Cardiac muscle cell (in vitro differentiated cells and primary cell): ENCODE measurements around the gene TXNRD2. TPM values are rescaled to one million over a fixed set of nuclear protein-coding genes. Genes with fewer than 3 reads are reported as not detected.

Source experiments
- DNase-seq, 2 donors: peaks; one replicate each; pipeline versions ENCODE4 v3.0.0 to v3.0.0-alpha.2; 2010 to 2017; ENCODE audit warnings: low read depth in 1 of 2, low spot score in 1 of 2
- H3K27ac ChIP-seq: fragments of 200-600 bp; sonication (generic); 2 replicates; pipeline ENCODE4 v1.5.1; 2016
- H3K27me3 ChIP-seq: fragments of 200-600 bp; sonication (generic); 2 replicates; pipeline ENCODE4 v1.6.0; 2016; ENCODE audit warnings: control low read depth
- H3K36me3 ChIP-seq: fragments of 200-600 bp; sonication (generic); 2 replicates; pipeline ENCODE4 v1.5.1; 2016; ENCODE audit warnings: control low read depth
- H3K4me1 ChIP-seq: fragments of 200-600 bp; sonication (generic); 2 replicates; pipeline ENCODE4 v1.8.1; 2017; ENCODE audit warnings: low read depth, mild to moderate bottlenecking, mixed run types
- H3K4me3 ChIP-seq: fragments of 200-600 bp; sonication (generic); 2 replicates; pipeline ENCODE4 v1.5.1; 2016; ENCODE audit warnings: mild to moderate bottlenecking
- H3K9me3 ChIP-seq: fragments of 200-600 bp; sonication (generic); 2 replicates; pipeline ENCODE4 v1.5.1; 2017; ENCODE audit warnings: low read depth, mild to moderate bottlenecking, control low read depth
- CTCF ChIP-seq: IDR thresholded peaks from 2 replicates; pipeline ENCODE4 v1.5.1; 2012; ENCODE audit warnings: low read depth, mild to moderate bottlenecking, low read length
- polyA plus RNA-seq: library from polyadenylated mRNA; unstranded; fragments of >200 nt; fragmentation: Nextera tagmentation; extraction: Ambion mirVana; gene quantifications from 2 replicates; pipeline ENCODE4 v1.2.1, GENCODE V29; 2016
- total RNA-seq: library from RNA; depleted of rRNA; stranded (reverse); fragments of >200 nt; gene quantifications from 2 replicates; pipeline ENCODE4 v1.2.3, GENCODE V29; 2016

The TXNRD2 gene
- total and polyA plus RNA-seq, 2 experiments from 2014 or later = 15.6 to 21.2 TPM

GRCh38 chr22:19892257-19892879 is 49.2 kb downstream of the TXNRD2 start:
- TF ChIP-seq CTCF = no peak
- Histone ChIP-seq H3K36me3 (no peaks in the 10 kb centered on the region), H3K4me3 (no peak overlapping the region), H3K4me1 (peaks cover 15% of the 10 kb centered on the region), H3K9me3 (no peaks in the 10 kb centered on the region), H3K27ac (no peak overlapping the region), H3K27me3 (no peaks in the 10 kb centered on the region)
- peak in 1 of 2 donors; percentile 63 for DNase-seq

GRCh38 chr22:19891317-19892256 is 50.0 kb downstream of the TXNRD2 start:
- Histone ChIP-seq H3K4me1 (peaks cover 10% of the 10 kb centered on the region), H3K9me3 (no peaks in the 10 kb centered on the region), H3K4me3 (no peak overlapping the region), H3K27ac (no peak overlapping the region), H3K27me3 (no peaks in the 10 kb centered on the region), H3K36me3 (no peaks in the 10 kb centered on the region)
- DNase-seq = peak in 1 of 2 donors; percentile 79
- TF ChIP-seq CTCF = no peak

GRCh38 chr22:19890502-19891316 is 50.9 kb downstream of the TXNRD2 start:
- H3K4me3 ChIP-seq = no peak overlapping the region
- H3K4me1 ChIP-seq = peaks cover 10% of the 10 kb centered on the region
- H3K9me3 ChIP-seq = no peaks in the 10 kb centered on the region
- no peaks in the 10 kb centered on the region for H3K36me3 ChIP-seq
- no peak for DNase-seq
- H3K27ac ChIP-seq = no peak overlapping the region
- TF ChIP-seq CTCF = no peak
- H3K27me3 ChIP-seq = no peaks in the 10 kb centered on the region

GRCh38 chr22:19889951-19890350 is 51.7 kb downstream of the TXNRD2 start:
- no peak for TF ChIP-seq CTCF
- H3K27me3 ChIP-seq = no peaks in the 10 kb centered on the region
- no peak overlapping the region for H3K4me3 ChIP-seq
- peaks cover 10% of the 10 kb centered on the region for H3K4me1 ChIP-seq
- no peak overlapping the region for H3K27ac ChIP-seq
- no peaks in the 10 kb centered on the region for H3K36me3 ChIP-seq
- no peak for DNase-seq
- H3K9me3 ChIP-seq = no peaks in the 10 kb centered on the region

GRCh38 chr22:19888131-19888746 is 53.4 kb downstream of the TXNRD2 start:
- peaks cover 10% of the 10 kb centered on the region for H3K4me1 ChIP-seq
- no peak for TF ChIP-seq CTCF

More at GRCh38 chr22:19888131-19888746, 53.4 kb downstream of the TXNRD2 start:
- Histone ChIP-seq H3K36me3 (no peaks in the 10 kb centered on the region), H3K27me3 (no peaks in the 10 kb centered on the region), H3K9me3 (no peaks in the 10 kb centered on the region), H3K4me3 (no peak overlapping the region), H3K27ac (no peak overlapping the region)
- no peak for DNase-seq
